ENCODE results near the gene UBA7. TPM values are rescaled to one million over a fixed set of nuclear protein-coding genes. Genes with fewer than 3 reads are reported as not detected.

The UBA7 gene
- total RNA-seq, 1 experiment from 2014 or later, result 0.85 TPM

GRCh38 chr3:49791571-49791970 is 22.2 kb downstream of the UBA7 start:
- no peak overlapping the region for H2BK15ac ChIP-seq (ENCODE audit: low read depth, low read length)
- no peak for DNase-seq
- H3K36me3 Mint-ChIP-seq (ENCODE audit: insufficient read depth in 1 of 3, low read depth in 3 of 3), result no peaks in the 10 kb centered on the region; a peak in 1 of 7 replicates
- no peaks in the 10 kb centered on the region for H4K20me1 ChIP-seq (ENCODE audit: control insufficient read depth, insufficient read depth, insufficient read length)
- no peaks in the 10 kb centered on the region; the same call in none of the 2 replicates for H3K27me3 ChIP-seq (ENCODE audit: insufficient read depth, low read length)
- no peaks in the 10 kb centered on the region for H3K4me1 ChIP-seq (ENCODE audit: insufficient read depth, low read length)
- H4K91ac ChIP-seq (ENCODE audit: insufficient read length, low read depth, low read length), result no peak overlapping the region
- no CpG with 5 or more reads among the region's 4 CpGs for WGBS (ENCODE audit: extremely low coverage, insufficient read length, low lambda C conversion rate)
- H3K27ac ChIP-seq (ENCODE audit: insufficient read length, low read depth, low read length), result no peak overlapping the region
- no peak overlapping the region for H3T11ph ChIP-seq (ENCODE audit: low read length)
- no peak overlapping the region for H3K9ac ChIP-seq (ENCODE audit: extremely low read depth, insufficient read length, low read length)
- no peak overlapping the region for H3K4me3 Mint-ChIP-seq
- no peak overlapping the region for H3K23ac ChIP-seq (ENCODE audit: insufficient read length, low read depth, low read length)
- no peaks in the 10 kb centered on the region for H3K9me3 ChIP-seq (ENCODE audit: control insufficient read depth, low read depth, low read length)
- no peak overlapping the region for H2BK5ac ChIP-seq (ENCODE audit: insufficient read length, low read length)
- H3K9me3 Mint-ChIP-seq, result no peaks in the 10 kb centered on the region
- no peak overlapping the region for H3K56ac ChIP-seq (ENCODE audit: insufficient read length, low read depth, low read length)
- no peak for TF ChIP-seq CTCF (conservative IDR thresholded peaks at IDR 0.05)
- peaks cover 8 to 17% of the 10 kb centered on the region in 2 experiments for H3K4me1 Mint-ChIP-seq
- peaks cover 2% of the 10 kb centered on the region; the same call in 1 of the 2 replicates for H3K27me3 Mint-ChIP-seq (ENCODE audit: low read depth)
- H2BK20ac ChIP-seq (ENCODE audit: low read depth, low read length, poor library complexity, severe bottlenecking), result no peak overlapping the region
- H3K27ac Mint-ChIP-seq, result no peak overlapping the region
- no peak overlapping the region for H2AK5ac ChIP-seq (ENCODE audit: insufficient read length, low read length)
- H2BK12ac ChIP-seq (ENCODE audit: insufficient read length, low read depth, low read length), result no peak overlapping the region
- H3K18ac ChIP-seq (ENCODE audit: insufficient read length, low read depth, low read length), result no peak overlapping the region
- H3K23me2 ChIP-seq (ENCODE audit: insufficient read length, low read depth, low read length, poor library complexity, severe bottlenecking), result no peaks in the 10 kb centered on the region
- no peak overlapping the region for H4K8ac ChIP-seq (replicated peaks; ENCODE audit: insufficient read length, low read depth, low read length)
- no peak overlapping the region for H2BK120ac ChIP-seq (ENCODE audit: low read depth, low read length, poor library complexity, severe bottlenecking)
- no peak overlapping the region for H3K4ac ChIP-seq (ENCODE audit: low read depth, low read length)
- H3K4me2 ChIP-seq (ENCODE audit: insufficient read depth, insufficient read length, low read length), result no peak overlapping the region
- H3K79me2 ChIP-seq (ENCODE audit: insufficient read depth, low read length), result no peaks in the 10 kb centered on the region
- H2AFZ ChIP-seq (ENCODE audit: low read length), result no peak overlapping the region
- no peak overlapping the region for H3K14ac ChIP-seq (ENCODE audit: insufficient read depth, low read length)
- H4K5ac ChIP-seq (ENCODE audit: insufficient read length, low read depth, low read length), result no peak overlapping the region
- no peaks in the 10 kb centered on the region for H3K79me1 ChIP-seq (ENCODE audit: insufficient read depth, low read depth, low read length, poor library complexity, severe bottlenecking)

Data from H9 (cell line).